ENCODE data around the gene FGGY. TPM values are rescaled to one million over a fixed set of nuclear protein-coding genes. Genes with fewer than 3 reads are reported as not detected.

The FGGY gene
- total and polyA plus RNA-seq, 2 donors (not counting 3 experiments of a cell fraction or from before 2014, with no cell fraction given), result 5.6 to 6.4 TPM

GRCh38 chr1:59345221-59345620 is 48.3 kb downstream of the FGGY start:
- H3K9me3 ChIP-seq (replicated peaks; ENCODE audit: control insufficient read depth, insufficient read depth, low read length), result no peaks in the 10 kb centered on the region
- FAIRE-seq (no peak), DNase-seq (ENCODE audit: low read depth, low spot score) (peak; percentile 60)
- no TSS peak for BruUV-seq (replicated peaks)
- dilution Hi-C loops (cut with MboI; ENCODE audit: extremely low pct_ligation_motif_present, low sequenced_read_pairs), result no loop called here
- TF ChIP-seq CTCF (IDR thresholded peaks at IDR 0.05; ENCODE audit: extremely low read depth in 1 of 2, insufficient read depth in 1 of 2, low read depth in 1 of 2, low read length in 2 of 2) (no peak), MAX (IDR thresholded peaks at IDR 0.05; ENCODE audit: insufficient read depth, insufficient read length) (no peak), EZH2 (IDR thresholded peaks at IDR 0.05; ENCODE audit: borderline replicate concordance, low read depth, low read length, severe bottlenecking) (no peak), POLR2AphosphoS5 (IDR thresholded peaks at IDR 0.05; ENCODE audit: insufficient read depth, low read depth, low read length) (no peak), GATA2 (IDR thresholded peaks at IDR 0.05; ENCODE audit: insufficient read depth, insufficient read length, low read depth, low read length) (no peak), MYC (IDR thresholded peaks at IDR 0.05; ENCODE audit: low read depth, low read length) (no peak), POLR2A (IDR thresholded peaks at IDR 0.05; ENCODE audit: low read depth, low read length) (no peak), JUN (IDR thresholded peaks at IDR 0.05; ENCODE audit: borderline replicate concordance, insufficient read depth, insufficient read length, low read depth) (no peak), FOS (IDR thresholded peaks at IDR 0.05; ENCODE audit: borderline replicate concordance, insufficient read depth, low read length) (no peak)
- ChIA-PET POLR2A (no interaction called here), CTCF (interaction anchor here (0.8 kb wide), 1 partner anchor 236 kb away, joined by 3 read pairs; no protein-coding TSS in a partner anchor)
- H3K79me2 ChIP-seq (ENCODE audit: control insufficient read depth, insufficient read depth, low read length), result no peaks in the 10 kb centered on the region
- H3K4me3 ChIP-seq (replicated peaks in 1 of 3; ENCODE audit: insufficient read depth in 1 of 3, low read depth in 1 of 3, low read length in 3 of 3), result no peak overlapping the region
- H3K27me3 ChIP-seq (ENCODE audit: control insufficient read depth in 2 of 2, insufficient read depth in 2 of 2, low read length in 2 of 2), result no peaks in the 10 kb centered on the region
- H3K9ac ChIP-seq (replicated peaks; ENCODE audit: extremely low read depth, insufficient read depth, low read length), result no peak overlapping the region
- H3K27ac ChIP-seq (ENCODE audit: insufficient read depth, low read depth, low read length), result no peak overlapping the region
- H3K4me1 ChIP-seq (ENCODE audit: control insufficient read depth, extremely low read depth, insufficient read depth, low read length), result no peaks in the 10 kb centered on the region
- H4K20me1 ChIP-seq (replicated peaks; ENCODE audit: control insufficient read depth, extremely low read depth, insufficient read depth, low read length), result no peaks in the 10 kb centered on the region
- H3K36me3 ChIP-seq (ENCODE audit: control insufficient read depth in 2 of 2, extremely low read depth in 1 of 2, insufficient read depth in 2 of 2, low read length in 2 of 2), result no peaks in the 10 kb centered on the region
- intact Hi-C loops (cut with micrococcal nuclease), result no loop called here
- H3K9me1 ChIP-seq (replicated peaks; ENCODE audit: control insufficient read depth, extremely low read depth, insufficient read depth, low read length), result no peaks in the 10 kb centered on the region
- H3K4me2 ChIP-seq (ENCODE audit: insufficient read depth, low read length), result no peak overlapping the region
- no peak overlapping the region for H2AFZ ChIP-seq (ENCODE audit: low read depth, low read length)

Data from endothelial cell of umbilical vein (primary cell).